ENCODE measurements around the gene PRDM12.

Gene PRDM12

GRCh38 chr9:130701059-130702022 lies 36.9 kb downstream of the PRDM12 start:
- peak; percentile 70 for DNase-seq (ENCODE audit: low spot score)
- POLR2A ChIA-PET (ENCODE audit: low non-redundant PET) = no interaction called here
- CTCF ChIA-PET = interaction anchor here (0.6 to 4.3 kb wide), 26 partner anchors 8 to 1241 kb away, joined by 3 to 46 read pairs (median 4); partner anchors contain the start of gene EXOSC2
- H3K27ac ChIP-seq = peak overlapping the region; percentile 11
- TF ChIP-seq CTCF (conservative IDR thresholded peaks at IDR 0.05; ENCODE audit: low read depth) = peak; percentile 99

GRCh38 chr9:130703501-130703900 lies 39.1 kb downstream of the PRDM12 start:
- ChIA-PET CTCF (interaction anchor here (0.6 to 4.3 kb wide), 2 partner anchors 71 to 161 kb away, joined by 3 to 46 read pairs; no protein-coding TSS in a partner anchor), POLR2A (ENCODE audit: low non-redundant PET) (no interaction called here)
- no peak for DNase-seq (ENCODE audit: low spot score)

GRCh38 chr9:130707225-130707976 lies 43.0 kb downstream of the PRDM12 start:
- DNase-seq (ENCODE audit: low spot score) = peak; percentile 57
- POLR2A ChIA-PET (ENCODE audit: low non-redundant PET) = no interaction called here
- peak; percentile 95 for TF ChIP-seq CTCF (conservative IDR thresholded peaks at IDR 0.05; ENCODE audit: low read depth)
- CTCF ChIA-PET = interaction anchor here (0.6 to 2.6 kb wide), 20 partner anchors 14 to 1430 kb away, joined by 3 to 23 read pairs (median 4); partner anchors contain the start of gene EXOSC2
- peak overlapping the region; percentile 16 for H3K27ac ChIP-seq

More at GRCh38 chr9:130703501-130703900, 39.1 kb downstream of the PRDM12 start:
- H3K27ac ChIP-seq = peak overlapping the region; percentile 17
- TF ChIP-seq CTCF (conservative IDR thresholded peaks at IDR 0.05; ENCODE audit: low read depth) = no peak

- H3K27ac ChIP-seq = no peak overlapping the region
- TF ChIP-seq CTCF (conservative IDR thresholded peaks at IDR 0.05; ENCODE audit: low read depth) = no peak
- DNase-seq (ENCODE audit: low spot score) = no peak
- ChIA-PET CTCF (interaction anchor here (0.6 to 2.0 kb wide), 4 partner anchors 8 to 156 kb away, joined by 3 to 7 read pairs (median 4); no protein-coding TSS in a partner anchor), POLR2A (ENCODE audit: low non-redundant PET) (interaction anchor here (0.7 kb wide), 1 partner anchor 610 kb away, joined by 3 read pairs; no protein-coding TSS in a partner anchor)
Measured at GRCh38 chr9:130710822-130711352, 46.5 kb downstream of the PRDM12 start.

- CTCF ChIA-PET = interaction anchor here (2.0 kb wide), 1 partner anchor 155 kb away, joined by 7 read pairs; no protein-coding TSS in a partner anchor
- POLR2A ChIA-PET (ENCODE audit: low non-redundant PET) = interaction anchor here (0.7 kb wide), 1 partner anchor 609 kb away, joined by 3 read pairs; no protein-coding TSS in a partner anchor
- no peak for DNase-seq (ENCODE audit: low spot score)
Measured at GRCh38 chr9:130711469-130711868, 47.1 kb downstream of the PRDM12 start.

More at GRCh38 chr9:130711469-130711868, 47.1 kb downstream of the PRDM12 start:
- no peak for TF ChIP-seq CTCF (conservative IDR thresholded peaks at IDR 0.05; ENCODE audit: low read depth)
- no peak overlapping the region for H3K27ac ChIP-seq
